H1 (cell line): ENCODE measurements around the gene YIPF6. TPM values are rescaled to one million over a fixed set of nuclear protein-coding genes. Genes with fewer than 3 reads are reported as not detected.

ENCODE experiments used
- CTCF ChIA-PET: fragments of 300-600 bp; sonication (Branson Sonifier 250); formaldehyde crosslinking; loops from one replicate; lab custom pipeline; 2021; ENCODE audit not compliant: partially characterized antibody; lab: Charles Lee
- POLR2A ChIA-PET: fragments of 300-600 bp; sonication (Branson Sonifier 250); formaldehyde crosslinking; loops from one replicate; lab custom pipeline; 2021; ENCODE audit warnings: inconsistent platforms; ENCODE audit not compliant: partially characterized antibody; lab: Charles Lee
- DNase-seq, 2 experiments: peaks; one replicate each; pipeline versions ENCODE4 v3.0.0 to v3.0.0-alpha.2; 2010 to 2022; ENCODE audit warnings: low spot score in 2 of 2, low read depth in 1 of 2, mixed read lengths in 1 of 2
- FAIRE-seq: peaks from 2 replicates; lab custom pipeline; 2011; peaks lifted over from hg19 to GRCh38; lab: Jason Lieb, UNC
- H2AFZ ChIP-seq: 2 replicates; pipeline ENCODE4 v1.8.1; 2012; ENCODE audit warnings: low read length, inconsistent platforms
- H2AK5ac ChIP-seq: 2 replicates; pipeline ENCODE4 v1.6.1; 2013; ENCODE audit warnings: low read depth, low read length
- H2BK120ac ChIP-seq: replicated peaks from 2 replicates; pipeline ENCODE3; 2013; ENCODE audit warnings: low read depth, low read length, inconsistent platforms
- H2BK12ac ChIP-seq: 2 replicates; pipeline ENCODE4 v1.6.1; 2013; ENCODE audit warnings: low read depth, low read length
- H2BK15ac ChIP-seq: 2 replicates; pipeline ENCODE4 v1.6.1; 2013; ENCODE audit warnings: low read length
- H2BK20ac ChIP-seq: 2 replicates; pipeline ENCODE4 v1.6.1; 2013; ENCODE audit warnings: low read length
- H2BK5ac ChIP-seq: 2 replicates; pipeline ENCODE4 v1.6.1; 2013; ENCODE audit warnings: low read depth, low read length
- H3K14ac ChIP-seq: 2 replicates; pipeline ENCODE4 v1.6.1; 2013; ENCODE audit warnings: inconsistent platforms; ENCODE audit not compliant: insufficient read length
- H3K18ac ChIP-seq: 2 replicates; pipeline ENCODE4 v1.6.1; 2013; ENCODE audit warnings: low read length; ENCODE audit errors: extremely low read depth
- H3K23ac ChIP-seq: 2 replicates; pipeline ENCODE4 v1.6.1; 2013; ENCODE audit warnings: inconsistent platforms; ENCODE audit not compliant: insufficient read length
- H3K23me2 ChIP-seq: 2 replicates; pipeline ENCODE4 v1.6.1; 2013; ENCODE audit warnings: low read depth, low read length
- H3K27ac ChIP-seq: 2 replicates; pipeline ENCODE4 v1.6.1; 2011; ENCODE audit warnings: low read depth, low read length, inconsistent platforms
- H3K27me3 ChIP-seq, 4 experiments: replicated peaks in 1 of 4; 1 replicate in 1 of 4; 2 replicates in 3 of 4; pipeline versions ENCODE4 v1.6.1 to v1.8.1; 2011 to 2013; ENCODE audit warnings: low read length in 3 of 4, mild to moderate bottlenecking in 3 of 4, inconsistent platforms in 2 of 4, mixed read lengths in 2 of 4, moderate library complexity in 1 of 4; ENCODE audit not compliant: control insufficient read depth in 3 of 4, insufficient read depth in 3 of 4; ENCODE audit errors: extremely low read depth in 1 of 4
- H3K36me3 ChIP-seq, 4 experiments: 2 replicates each; pipeline versions ENCODE4 v1.6.1 to v1.8.1; 2011 to 2013; ENCODE audit warnings: mild to moderate bottlenecking in 4 of 4, low read length in 3 of 4, moderate library complexity in 2 of 4, control low read depth in 1 of 4, inconsistent platforms in 1 of 4; ENCODE audit not compliant: insufficient read depth in 4 of 4, control insufficient read depth in 2 of 4
- H3K4ac ChIP-seq: replicated peaks from 2 replicates; pipeline ENCODE3; 2013; ENCODE audit warnings: low read length, low read depth, mixed read lengths, inconsistent platforms; ENCODE audit not compliant: insufficient read length
- H3K4me1 ChIP-seq, 4 experiments: replicated peaks in 1 of 4; 1 replicate in 1 of 4; 2 replicates in 3 of 4; pipeline versions ENCODE4 v1.6.1 to v1.8.1; 2011 to 2013; ENCODE audit warnings: low read length in 3 of 4, inconsistent platforms in 2 of 4, mixed read lengths in 1 of 4; ENCODE audit not compliant: insufficient read depth in 4 of 4, control insufficient read depth in 3 of 4
- H3K4me2 ChIP-seq, 2 experiments: 2 replicates each; pipeline versions ENCODE4 v1.6.1 to v1.8.1; 2011 to 2013; ENCODE audit warnings: low read depth in 2 of 2, low read length in 2 of 2, control low read depth in 1 of 2, inconsistent platforms in 1 of 2, mild to moderate bottlenecking in 1 of 2; ENCODE audit not compliant: insufficient read depth in 1 of 2
- H3K4me3 ChIP-seq, 4 experiments: fragments of 200-600, 300-600 bp in 1 of 4; sonication (generic), shearing (Covaris generic), sonication (Bioruptor Twin) in 1 of 4; 2 replicates each; pipeline versions ENCODE4 v1.5.1 to v1.8.1; 2011 to 2016; ENCODE audit warnings: low read length in 4 of 4, low read depth in 3 of 4, control low read depth in 2 of 4, inconsistent platforms in 2 of 4, mild to moderate bottlenecking in 2 of 4, mixed read lengths in 1 of 4, moderate library complexity in 1 of 4; ENCODE audit not compliant: insufficient read depth in 2 of 4; ENCODE audit errors: extremely low read depth in 1 of 4
- H3K56ac ChIP-seq: replicated peaks from 2 replicates; pipeline ENCODE3; 2013; ENCODE audit warnings: low read depth, mild to moderate bottlenecking, mixed read lengths, low read length, inconsistent platforms; ENCODE audit not compliant: insufficient read length
- H3K79me1 ChIP-seq: 2 replicates; pipeline ENCODE4 v1.6.1; 2013; ENCODE audit warnings: low read depth, low read length, control low read depth
- H3K79me2 ChIP-seq, 2 experiments: 2 replicates each; pipeline versions ENCODE4 v1.6.1 to v1.8.1; 2012 to 2013; ENCODE audit warnings: low read length in 2 of 2, mild to moderate bottlenecking in 2 of 2, inconsistent platforms in 1 of 2; ENCODE audit not compliant: insufficient read depth in 2 of 2, control insufficient read depth in 1 of 2
- H3K9ac ChIP-seq, 4 experiments: replicated peaks in 1 of 4; 1 replicate in 1 of 4; 2 replicates in 3 of 4; pipeline versions ENCODE4 v1.6.1 to v1.8.1; 2011 to 2013; ENCODE audit warnings: low read depth in 3 of 4, low read length in 3 of 4, control low read depth in 2 of 4, mild to moderate bottlenecking in 2 of 4, moderate library complexity in 2 of 4, inconsistent platforms in 1 of 4; ENCODE audit errors: extremely low read depth in 1 of 4
- H3K9me3 ChIP-seq, 2 experiments: 2 replicates each; pipeline versions ENCODE4 v1.6.1 to v1.8.1; 2012 to 2013; ENCODE audit warnings: mild to moderate bottlenecking in 2 of 2, moderate library complexity in 2 of 2, control low read depth in 1 of 2, inconsistent platforms in 1 of 2, low read depth in 1 of 2, low read length in 1 of 2, mixed read lengths in 1 of 2; ENCODE audit not compliant: insufficient read depth in 2 of 2
- H4K20me1 ChIP-seq, 2 experiments: replicated peaks in 1 of 2; 2 replicates each; pipeline versions ENCODE3 to v1.8.1; 2011 to 2013; ENCODE audit warnings: inconsistent platforms in 2 of 2, low read length in 2 of 2, mild to moderate bottlenecking in 1 of 2; ENCODE audit not compliant: insufficient read depth in 2 of 2, control insufficient read depth in 1 of 2
- H4K5ac ChIP-seq: 2 replicates; pipeline ENCODE4 v1.6.1; 2013; ENCODE audit warnings: low read length, low read depth, mixed read lengths, inconsistent platforms; ENCODE audit not compliant: insufficient read length
- H4K8ac ChIP-seq: 2 replicates; pipeline ENCODE4 v1.8.0; 2013; ENCODE audit warnings: mild to moderate bottlenecking, moderate library complexity, low read length, inconsistent platforms; ENCODE audit not compliant: insufficient read depth; ENCODE audit errors: extremely low read depth
- H4K91ac ChIP-seq: replicated peaks from 2 replicates; pipeline ENCODE3; 2013; ENCODE audit warnings: low read length, mixed read lengths, inconsistent platforms; ENCODE audit not compliant: insufficient read length
- ATF2 ChIP-seq: IDR thresholded peaks from 2 replicates; pipeline ENCODE4 v1.6.1; 2012; ENCODE audit warnings: low read length, inconsistent platforms
- BACH1 ChIP-seq: IDR thresholded peaks from 2 replicates; pipeline ENCODE4 v1.6.1; 2012; ENCODE audit warnings: low read length, improper control_type of control experiment
- CHD1 ChIP-seq: IDR thresholded peaks from 2 replicates; pipeline ENCODE4 v1.6.1; 2012; ENCODE audit warnings: low read depth, low read length, improper control_type of control experiment
- EGR1 ChIP-seq: IDR thresholded peaks from 2 replicates; pipeline ENCODE4 v1.6.1; 2011; ENCODE audit warnings: low read depth, low read length, borderline replicate concordance
- EZH2 ChIP-seq: fragments of 200-600 bp; sonication (generic); IDR thresholded peaks from 2 replicates; pipeline ENCODE4 v1.7.1; 2012; ENCODE audit warnings: low read depth, mild to moderate bottlenecking, moderate library complexity, low read length, inconsistent platforms; ENCODE audit not compliant: severe bottlenecking
- KDM1A ChIP-seq: fragments of 200-600, 300-600 bp; sonication (generic); IDR thresholded peaks from 2 replicates; pipeline ENCODE4 v1.7.1; 2016; ENCODE audit warnings: mild to moderate bottlenecking, low read length, borderline replicate concordance
- POLR2AphosphoS5 ChIP-seq: IDR thresholded peaks from 2 replicates; pipeline ENCODE4 v1.6.1; 2011; ENCODE audit warnings: low read depth, low read length
- SP4 ChIP-seq: IDR thresholded peaks from 2 replicates; pipeline ENCODE4 v1.6.1; 2012; ENCODE audit warnings: low read length, inconsistent platforms
- WGBS, 2 experiments: shearing (Covaris generic) in 1 of 2; methylation state at CpG; one replicate each; pipeline versions ENCODE4 v1.1.6 to v1.1.7; 2013 to 2015; ENCODE audit warnings: low lambda C conversion rate in 2 of 2, mixed read lengths in 2 of 2, inconsistent platforms in 1 of 2, low coverage in 1 of 2, missing lambda C conversion rate in 1 of 2; ENCODE audit not compliant: insufficient replicate concordance in 2 of 2, insufficient coverage in 1 of 2, insufficient read length in 1 of 2; ENCODE audit errors: extremely low coverage in 1 of 2, missing lambda C conversion rate in 1 of 2; 5-methylcytosine and 5-hydroxymethylcytosine counted together
- polyA plus RNA-seq, 7 experiments: library from polyadenylated mRNA; depleted of rRNA in 3 of 7; stranded (reverse) in 5 of 7; unstranded in 2 of 7; fragments of >200 nt in 5 of 7; fragments of 200-250 nt in 2 of 7; gene quantifications; 1 replicate in 5 of 7; 2 replicates in 1 of 7; 4 replicates in 1 of 7; pipeline versions ENCODE4 v1.2.1 to v1.2.3, GENCODE V29; 2011 to 2013; ENCODE audit warnings: missing spikeins in 2 of 7, mixed read lengths in 2 of 7
- total RNA-seq: library from RNA; stranded (reverse); fragmentation: NEBNext Ultra II Directional; extraction: Animal tissue kit (Norgen Biotek cat#: 25700); gene quantifications from 2 replicates; pipeline ENCODE4 v1.2.1, GENCODE V29; 2021

YIPF6 gene
- total and polyA plus RNA-seq, 2 of the 8 experiments (the other 6 are each of a cell fraction or from before 2014, with no cell fraction given) = 16.9 to 34.1 TPM

GRCh38 chrX:68584221-68584620 is 85.4 kb downstream of the YIPF6 start:
- Histone ChIP-seq H3K4me2 (no peak overlapping the region), H2BK120ac (no peak overlapping the region), H3K23me2 (no peaks in the 10 kb centered on the region), H3K36me3 (no peaks in the 10 kb centered on the region), H2BK5ac (no peak overlapping the region), H3K4ac (no peak overlapping the region), H3K27me3 (no peaks in the 10 kb centered on the region), H3K14ac (no peak overlapping the region), H3K23ac (no peak overlapping the region), H2BK20ac (no peak overlapping the region), H2AK5ac (no peak overlapping the region), H3K9me3 (no peaks in the 10 kb centered on the region), H4K20me1 (no peaks in the 10 kb centered on the region), H4K5ac (no peak overlapping the region), H3K79me2 (no peaks in the 10 kb centered on the region), H3K18ac (no peak overlapping the region), H3K79me1 (no peaks in the 10 kb centered on the region), H4K8ac (no peak overlapping the region), H2BK12ac (no peak overlapping the region), H4K91ac (no peak overlapping the region), H3K4me1 (no peaks in the 10 kb centered on the region), H3K27ac (no peak overlapping the region), H3K9ac (no peak overlapping the region), H3K56ac (no peak overlapping the region), H2BK15ac (no peak overlapping the region), H3K4me3 (no peak overlapping the region), H2AFZ (no peak overlapping the region)
- no peak for DNase-seq
- 89% methylated on average over 2 of the region's 2 CpGs; no CpG with 5 or more reads in 1 of the 2 experiments for WGBS, 2 experiments
- no peak for FAIRE-seq
- ChIA-PET CTCF (interaction anchor here (1.0 to 2.6 kb wide), 2 partner anchors 15 to 127 kb away, joined by 3 to 9 read pairs; no protein-coding TSS in a partner anchor), POLR2A (no interaction called here)
- no peak for TF ChIP-seq ATF2
- TF ChIP-seq SP4 = no peak
- TF ChIP-seq EZH2 = no peak
- no peak for TF ChIP-seq BACH1
- no peak for TF ChIP-seq CHD1
- TF ChIP-seq KDM1A = no peak
- TF ChIP-seq POLR2AphosphoS5 = no peak
- no peak for TF ChIP-seq EGR1
